GM18873 (cell line): ENCODE data around the gene CEP83.
"Not testable (repeated sequence)": the region's sequence is repeated elsewhere in the genome, so short reads cannot be mapped to it uniquely, and the experiment has no call there.

ENCODE experiments used
- ATAC-seq: cut with Tn5 transposase; IDR thresholded peaks from one replicate; pipeline ENCODE4 v1.9.1; 2021; ENCODE audit warnings: mild to moderate bottlenecking, moderate library complexity, moderate number of reproducible peaks; ENCODE audit not compliant: unreplicated experiment, low FRiP score

Gene CEP83

DNA sequence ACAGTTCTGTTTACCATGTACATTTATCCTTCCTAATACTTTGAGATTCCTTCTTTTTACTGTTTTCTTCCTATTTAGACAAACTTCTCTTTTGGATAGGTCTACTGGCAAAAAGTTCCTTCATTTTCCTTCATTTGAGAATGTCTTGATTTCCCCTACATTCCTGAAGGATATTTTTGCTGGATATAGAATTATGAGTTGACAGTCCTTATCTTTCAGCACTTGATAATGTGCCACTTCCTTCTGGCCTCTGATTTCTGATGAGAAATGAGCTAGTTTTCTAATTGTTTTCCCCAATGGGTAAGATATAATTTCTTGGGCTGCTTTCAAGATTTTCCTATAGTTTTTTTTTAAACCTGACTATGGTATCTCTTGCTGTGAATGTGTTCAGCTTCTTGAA, 75.6 kb downstream of the CEP83 start:
- ATAC-seq, result no peak

DNA sequence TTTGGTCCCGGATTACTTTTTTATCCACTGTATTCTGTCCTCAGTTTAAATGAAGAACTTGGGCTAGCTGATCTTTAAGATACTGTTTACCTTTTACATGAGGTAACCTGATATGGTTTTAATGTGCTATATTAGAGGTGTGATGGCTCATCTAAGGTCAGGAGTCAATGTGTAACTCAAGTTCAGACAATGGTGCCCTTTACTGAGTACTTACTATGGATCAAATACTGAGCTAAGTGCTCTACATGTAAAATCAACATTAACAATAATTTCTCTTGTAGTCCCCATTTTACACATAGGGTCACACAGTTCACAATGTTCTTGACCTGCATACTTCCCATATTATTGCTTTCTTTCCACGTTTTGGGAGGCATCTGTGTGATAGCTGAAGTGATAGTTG, 79.2 kb downstream of the CEP83 start:
- no peak for ATAC-seq

DNA sequence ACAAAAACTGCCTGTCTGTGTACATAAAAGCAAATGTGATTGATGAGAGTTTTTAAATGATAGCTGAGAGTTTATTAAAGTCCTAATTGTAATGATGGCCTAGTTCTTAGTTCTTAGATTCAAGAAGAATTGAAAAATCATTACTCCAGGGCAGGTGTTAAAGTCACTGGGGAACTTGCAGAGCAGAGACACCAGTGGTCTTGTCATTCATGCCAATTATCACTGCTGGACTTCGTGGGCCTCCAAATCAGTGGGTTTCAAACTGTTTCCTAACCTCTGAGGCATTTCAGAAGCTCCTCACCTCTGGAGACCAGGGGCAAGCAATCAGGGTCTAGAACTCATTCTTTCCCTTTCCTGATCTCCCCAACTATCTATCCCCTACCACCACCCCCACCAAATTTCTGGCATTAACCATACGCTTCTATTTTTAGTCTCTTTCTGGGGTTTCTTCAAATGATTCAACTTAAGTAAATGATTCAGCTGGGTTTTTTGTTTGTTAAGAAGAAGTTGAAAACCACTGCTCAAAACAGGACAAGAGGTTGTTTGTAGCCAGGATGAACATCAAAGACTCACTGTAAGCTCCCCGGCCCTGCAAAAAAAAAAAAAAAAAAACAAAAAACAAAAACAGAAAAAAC, 80.1 kb downstream of the CEP83 start:
- ATAC-seq, result no peak

DNA sequence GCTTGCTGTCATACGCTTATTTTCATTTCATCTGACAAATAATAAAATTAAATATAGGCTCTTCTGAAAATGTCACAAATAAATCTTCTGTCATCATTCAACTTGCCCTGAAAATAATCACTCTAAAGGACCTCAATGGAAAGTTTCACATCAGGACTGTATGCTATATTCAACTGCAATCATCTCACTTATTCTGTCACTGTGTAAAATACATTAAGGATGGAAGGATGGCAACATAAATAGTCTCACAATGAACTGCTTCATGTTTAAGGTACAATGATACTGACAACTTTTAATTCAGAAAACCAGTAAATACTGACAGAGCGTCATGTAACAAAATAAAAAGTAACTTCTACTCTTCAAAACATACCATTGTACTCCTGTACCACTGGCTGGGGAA, 82.1 kb downstream of the CEP83 start:
- no peak for ATAC-seq

DNA sequence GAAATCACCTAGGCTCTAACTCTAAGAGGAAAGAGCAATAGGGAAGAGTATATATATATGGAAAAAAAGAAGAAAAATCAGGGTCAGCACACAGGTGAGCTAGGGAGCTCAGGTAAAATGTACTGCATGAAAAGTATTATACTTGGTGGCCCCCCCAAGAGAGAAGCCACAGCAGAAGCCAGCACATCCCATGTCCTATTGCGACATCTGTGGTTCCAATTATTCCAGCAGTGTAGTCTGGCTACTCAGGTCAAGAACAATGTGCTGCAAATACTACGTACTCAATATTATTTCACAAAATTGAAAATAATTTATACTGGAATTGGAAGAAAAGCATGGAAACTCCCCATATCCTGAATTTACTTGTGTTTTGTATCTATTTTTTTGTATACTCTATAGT, 85.5 kb downstream of the CEP83 start:
- ATAC-seq, result no peak

DNA sequence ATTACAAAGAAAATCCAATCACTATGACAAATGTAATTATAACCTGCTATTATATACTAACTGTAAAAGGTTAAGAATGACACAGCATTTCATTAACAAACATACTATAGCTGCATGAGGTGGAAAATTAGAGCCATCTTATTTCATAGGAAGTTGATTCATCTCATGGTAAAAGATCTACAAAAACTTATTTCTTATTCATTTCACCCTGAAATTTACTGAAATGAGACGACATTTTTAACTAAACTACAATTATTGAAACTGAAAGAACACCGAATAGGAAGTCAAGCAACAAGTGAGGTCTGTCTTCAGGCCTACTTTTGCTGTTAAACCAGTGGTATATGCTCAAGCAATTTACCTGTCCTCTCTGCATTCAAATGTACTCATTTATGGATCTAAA, 87.2 kb downstream of the CEP83 start:
- no peak for ATAC-seq

DNA sequence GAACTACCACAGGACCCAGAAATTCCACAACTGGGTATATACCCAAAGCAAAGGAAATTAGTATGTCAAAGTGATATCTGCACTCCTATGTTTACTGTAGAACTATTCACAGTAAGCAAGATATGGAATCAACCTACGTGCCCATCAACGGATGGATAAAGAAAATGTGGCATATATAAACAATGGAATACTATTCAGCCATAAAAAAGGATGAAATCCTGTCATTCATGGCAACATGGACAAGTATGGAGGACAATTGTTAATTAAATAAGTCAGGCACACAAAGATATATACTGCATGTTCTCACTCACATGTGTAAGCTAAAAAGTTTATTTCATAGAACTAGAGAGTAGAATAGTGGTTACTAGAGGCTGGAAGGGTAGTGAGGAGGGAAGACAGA, 97.0 kb downstream of the CEP83 start:
- no peak for ATAC-seq

DNA sequence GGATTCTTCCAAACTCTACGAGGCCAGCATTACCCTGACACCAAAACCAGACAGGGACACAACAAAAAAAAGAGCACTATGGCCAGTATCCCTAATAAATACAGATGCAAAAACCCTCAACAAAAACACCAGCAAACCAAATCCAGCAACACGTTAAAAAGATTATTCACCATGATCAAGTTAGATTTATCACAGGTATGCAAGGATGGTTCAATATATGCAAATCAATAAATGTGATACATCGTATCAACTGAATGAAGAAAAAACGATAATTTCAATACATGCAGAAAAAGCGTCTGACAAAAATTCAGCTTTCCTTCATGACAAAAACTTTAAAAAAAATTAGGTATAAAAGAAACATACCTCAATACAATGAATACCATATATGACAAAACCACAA, 99.9 kb downstream of the CEP83 start:
- no peak for ATAC-seq

DNA sequence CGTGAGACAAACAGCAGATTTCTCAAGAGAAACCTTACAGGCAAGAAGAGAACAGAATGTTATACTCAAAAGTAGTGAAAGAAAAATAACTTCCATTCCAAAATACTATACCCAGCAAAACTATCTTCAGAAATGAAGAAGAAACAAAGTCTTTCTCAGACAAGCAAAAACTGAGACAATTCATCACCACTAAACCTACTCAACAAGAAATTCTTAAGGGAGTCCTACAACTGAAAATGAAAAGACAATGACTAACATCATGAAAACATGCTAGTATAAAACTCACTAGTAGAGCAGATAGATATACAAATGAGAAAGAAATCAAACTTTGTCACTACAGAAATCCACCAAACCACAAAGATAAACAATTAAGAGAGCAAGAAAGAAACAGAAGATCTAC, 106.5 kb downstream of the CEP83 start:
- no peak for ATAC-seq

DNA sequence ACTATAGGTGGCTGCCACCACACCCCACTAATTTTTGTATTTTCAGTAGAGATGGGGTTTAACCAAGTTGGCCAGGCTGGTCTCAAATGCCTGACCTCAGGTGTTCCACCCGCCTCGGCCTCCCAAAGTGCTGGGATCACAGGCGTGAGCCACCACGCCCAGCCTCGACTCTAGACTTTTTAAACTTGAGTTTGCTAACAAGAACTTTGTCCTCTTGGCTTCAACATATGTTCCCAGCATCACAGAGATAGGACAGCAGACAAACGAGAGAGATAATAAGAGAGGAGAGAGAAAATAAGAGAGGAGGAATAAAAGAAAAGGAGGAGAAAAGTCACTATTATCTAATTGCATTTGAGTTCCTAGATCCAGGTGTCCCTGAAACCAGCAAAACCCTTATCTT, 119.1 kb downstream of the CEP83 start:
- no peak for ATAC-seq

DNA sequence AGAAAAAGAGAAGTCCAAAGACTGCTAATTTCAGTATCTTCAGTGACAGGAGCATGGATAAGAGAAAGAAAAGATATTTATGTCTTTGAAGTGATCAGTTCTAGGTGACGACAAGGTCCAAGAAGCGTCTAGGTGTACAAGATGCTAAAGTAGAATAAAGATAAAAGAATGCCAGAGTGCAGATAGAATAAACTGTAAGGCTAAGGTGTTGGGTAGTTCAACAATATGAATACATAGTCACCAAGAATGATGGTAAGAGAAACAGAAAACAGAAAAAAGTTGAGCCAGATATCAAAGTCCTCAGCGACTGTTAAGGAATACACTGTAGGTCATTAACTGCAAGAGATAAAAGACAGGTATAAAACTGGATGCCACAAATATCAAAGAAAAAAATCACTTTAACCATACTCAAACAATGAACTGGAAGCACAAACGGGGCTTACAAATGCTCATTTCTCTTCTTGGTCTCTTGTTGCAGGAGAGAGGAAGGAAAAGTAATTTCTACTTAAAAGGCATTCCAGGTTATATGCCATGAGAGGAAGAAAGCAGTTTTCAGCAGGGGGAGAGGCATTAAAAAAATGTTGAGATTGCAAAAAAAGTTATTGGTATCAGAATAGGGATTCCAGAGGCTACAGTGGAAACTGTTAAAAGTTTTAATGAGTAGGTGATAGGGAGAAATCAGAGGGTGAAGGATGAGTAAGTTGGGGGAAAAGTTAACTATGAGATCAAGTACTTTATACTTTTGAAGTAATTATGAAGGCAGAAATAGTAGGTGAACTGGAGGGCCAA, 121.5 kb downstream of the CEP83 start:
- ATAC-seq, result no peak

DNA sequence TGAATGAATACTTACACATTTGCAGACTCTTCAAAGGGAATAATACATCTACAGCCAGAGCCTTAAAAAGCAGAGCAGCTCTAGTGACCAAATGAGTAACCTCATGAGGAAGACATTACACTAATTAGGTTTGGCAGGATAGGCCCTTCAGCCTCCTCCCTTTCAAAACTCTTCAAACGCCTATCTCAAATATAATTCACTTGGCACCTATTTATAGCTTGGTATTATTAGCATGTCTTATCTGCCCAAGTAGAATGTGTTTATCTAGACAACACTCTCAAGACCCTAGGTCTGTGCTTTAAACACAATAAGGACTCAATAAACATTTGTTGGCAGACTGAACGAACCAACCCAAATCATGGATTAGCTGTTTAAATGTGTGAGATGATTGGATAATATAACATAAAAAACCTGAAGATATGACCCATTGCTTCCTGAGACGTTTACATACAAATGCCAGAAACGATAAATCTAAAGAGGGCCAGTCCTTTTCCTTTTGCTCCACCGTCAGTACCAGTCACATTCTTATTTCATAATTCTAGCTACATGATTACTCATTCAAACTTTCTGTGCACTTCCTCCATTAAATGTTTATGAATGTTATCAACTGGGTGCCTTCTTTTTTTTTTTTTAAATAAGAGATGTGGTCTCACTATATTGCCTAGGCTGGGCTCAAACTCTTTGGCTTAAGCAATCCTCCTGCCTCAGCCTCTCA, 123.3 kb downstream of the CEP83 start:
- ATAC-seq, result no peak

DNA sequence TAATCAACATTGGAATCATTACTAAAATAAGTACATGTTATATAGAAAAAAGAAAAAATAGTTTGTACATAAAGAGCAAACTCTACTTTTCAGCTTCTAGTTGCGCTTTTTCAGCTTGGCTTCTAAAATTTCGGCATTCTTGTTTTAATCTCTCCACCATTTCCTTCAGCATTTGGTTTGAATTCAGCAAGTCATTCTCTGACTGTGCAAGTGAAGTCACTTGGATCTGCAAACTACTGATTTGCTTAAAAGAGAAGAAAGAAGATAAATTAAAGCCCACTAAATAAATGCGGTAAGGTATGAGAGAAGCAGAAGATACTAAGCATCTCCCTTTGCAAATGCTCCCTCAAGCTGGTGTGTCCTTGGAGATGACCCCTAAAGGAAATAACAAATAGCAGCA, 126.3 kb downstream of the CEP83 start:
- ATAC-seq, result no peak

DNA sequence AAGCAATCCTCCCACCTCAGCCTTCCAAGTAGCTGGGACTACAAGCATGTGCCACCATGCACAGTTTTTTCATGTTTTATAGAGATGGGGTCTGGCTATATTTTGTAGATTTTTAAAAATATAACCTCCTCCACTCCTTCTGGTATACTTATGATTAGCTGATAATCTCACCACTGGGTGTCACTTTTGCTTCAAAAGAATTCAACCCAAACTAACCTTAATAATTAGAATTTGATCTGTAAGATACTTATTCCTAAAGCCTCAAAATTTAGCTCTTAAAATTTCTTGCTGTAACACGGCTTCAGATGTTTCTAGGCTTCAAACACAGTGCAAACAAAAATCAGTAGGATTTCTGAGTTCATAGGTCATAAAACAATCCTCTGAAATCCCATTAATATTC, 130.3 kb downstream of the CEP83 start:
- ATAC-seq, result no peak

DNA sequence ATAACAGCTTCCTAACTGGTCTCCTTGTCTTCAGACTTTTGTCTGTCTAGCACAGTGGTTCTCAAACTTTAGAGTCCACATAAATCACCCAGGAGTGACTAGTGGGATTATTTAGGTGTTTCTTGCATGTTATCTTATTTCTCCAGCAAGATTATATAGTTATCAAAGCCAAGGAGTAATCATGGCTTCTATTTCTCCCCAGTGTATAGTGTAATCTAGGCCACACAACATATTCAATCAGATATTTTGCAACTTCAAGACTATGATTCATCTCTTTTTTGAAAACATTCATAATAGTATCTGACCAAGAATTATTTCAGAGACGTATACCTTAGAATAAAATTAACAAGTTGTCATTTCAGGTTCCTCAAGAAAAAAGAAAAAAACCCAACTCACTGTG, 131.9 kb downstream of the CEP83 start:
- no peak for ATAC-seq

DNA sequence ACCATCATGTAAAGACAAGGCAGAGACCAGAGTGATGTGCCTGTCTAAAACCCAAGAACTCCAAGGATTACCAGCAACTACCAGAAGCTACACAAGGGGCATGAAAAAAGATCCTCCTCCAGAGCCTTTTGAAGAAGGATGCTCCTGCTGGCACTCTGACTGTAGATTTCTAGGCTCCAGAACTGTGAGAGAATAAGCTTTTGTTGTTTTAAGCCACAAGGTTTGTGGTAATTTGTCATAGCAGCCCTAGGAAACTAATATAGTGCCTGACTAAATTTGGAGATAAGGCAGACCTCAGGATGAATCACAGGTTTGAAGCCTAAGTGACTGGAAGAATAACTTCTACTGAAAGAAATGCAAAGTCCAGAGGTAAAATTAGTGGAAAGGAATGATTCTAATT, 132.9 kb downstream of the CEP83 start:
- ATAC-seq, result no peak

DNA sequence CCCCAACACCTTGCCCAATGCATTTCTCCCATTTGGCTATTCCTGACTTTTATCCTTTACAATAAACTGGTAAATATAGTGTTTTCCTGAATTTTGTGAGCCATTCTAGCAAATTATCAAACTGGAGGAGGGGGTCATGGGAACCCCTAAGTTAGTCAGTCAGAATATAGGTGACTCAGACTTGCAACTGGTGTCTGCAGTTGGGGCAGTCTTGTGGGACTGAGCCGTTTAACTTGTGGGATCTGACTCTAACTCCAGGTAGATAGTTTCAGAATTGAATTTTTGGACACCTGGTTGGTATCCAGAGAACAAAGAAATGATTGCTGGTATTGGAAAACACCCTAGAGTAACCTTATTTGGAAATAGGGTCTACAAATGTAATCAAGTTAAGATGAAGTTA, 133.4 kb downstream of the CEP83 start:
- ATAC-seq, result no peak

DNA sequence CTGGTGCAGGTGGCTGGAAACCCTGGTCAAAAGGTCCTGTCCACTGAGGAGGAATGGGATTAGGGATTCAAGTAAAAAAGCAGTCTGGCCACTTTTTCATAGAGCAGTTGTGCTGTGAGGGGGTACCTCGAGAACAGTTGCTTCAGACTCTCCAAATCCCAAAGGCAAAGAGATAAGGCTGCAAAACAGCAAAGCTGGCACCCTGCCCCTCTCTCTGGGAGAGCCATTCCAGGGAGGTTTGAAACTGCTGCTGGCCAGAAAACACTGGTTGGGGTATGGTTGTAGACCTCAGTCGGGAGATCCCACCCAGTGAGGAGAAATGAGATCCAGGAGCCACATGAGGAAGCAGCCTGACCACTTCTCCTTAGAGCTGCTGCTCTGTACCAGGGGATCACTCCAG, 137.3 kb downstream of the CEP83 start:
- no peak for ATAC-seq

DNA sequence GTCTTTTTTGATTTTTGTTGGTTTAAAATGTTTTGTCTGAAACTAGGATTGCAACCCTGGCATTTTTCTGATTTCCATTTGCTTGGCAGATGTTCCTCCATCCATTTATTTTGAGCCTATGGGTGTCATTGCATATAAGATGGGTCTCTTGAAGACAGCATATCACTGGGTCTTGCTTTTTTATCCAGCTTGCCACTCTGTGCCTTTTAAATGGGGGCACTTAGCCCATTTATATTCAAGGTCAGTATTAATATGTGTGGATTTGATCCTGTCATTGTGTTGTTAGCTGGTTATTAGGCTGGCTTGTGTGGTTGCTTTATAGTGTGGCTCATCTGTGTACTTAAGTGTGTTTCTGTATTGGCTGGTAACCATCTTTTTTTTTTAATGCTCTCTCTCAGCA, 139.6 kb downstream of the CEP83 start:
- ATAC-seq, result no peak

DNA sequence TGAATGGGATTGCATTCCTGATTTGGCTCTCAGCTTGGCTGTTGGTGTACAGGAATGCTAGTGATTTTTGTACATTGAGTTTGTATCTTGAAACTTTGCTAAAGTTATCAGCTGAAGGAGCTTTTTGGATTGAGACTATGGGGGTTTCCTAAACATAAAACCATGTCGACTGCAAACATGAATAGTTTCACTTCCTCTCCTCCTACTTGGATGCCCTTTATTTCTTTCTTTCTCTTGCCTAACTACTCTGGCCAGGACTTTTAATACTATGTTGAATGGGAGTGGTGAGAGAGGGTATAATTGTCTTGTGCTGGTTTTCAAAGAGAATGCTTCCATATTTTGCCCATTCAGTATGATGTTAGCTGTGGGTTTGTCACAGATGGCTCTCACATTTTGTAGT, 141.5 kb downstream of the CEP83 start:
- ATAC-seq, result no peak

DNA sequence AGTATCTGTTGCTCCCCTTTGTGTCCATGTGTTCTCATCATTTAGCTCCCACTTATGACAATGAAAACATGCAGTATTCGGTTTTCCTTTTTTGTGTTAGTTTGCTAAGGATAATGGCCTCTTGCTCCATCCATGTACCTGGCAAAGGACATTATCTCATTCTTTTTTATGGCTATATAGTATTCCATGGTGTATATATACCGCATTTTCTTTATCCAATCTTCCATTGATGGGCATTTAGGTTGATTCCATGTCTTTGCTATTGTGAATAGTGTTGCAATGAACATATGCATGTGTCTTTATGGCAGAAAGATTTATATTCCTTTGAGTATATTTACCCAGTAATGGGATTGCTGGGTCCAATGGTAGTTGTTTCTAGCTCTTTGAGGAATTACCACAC, 143.1 kb downstream of the CEP83 start:
- ATAC-seq, result not testable (repeated sequence)

DNA sequence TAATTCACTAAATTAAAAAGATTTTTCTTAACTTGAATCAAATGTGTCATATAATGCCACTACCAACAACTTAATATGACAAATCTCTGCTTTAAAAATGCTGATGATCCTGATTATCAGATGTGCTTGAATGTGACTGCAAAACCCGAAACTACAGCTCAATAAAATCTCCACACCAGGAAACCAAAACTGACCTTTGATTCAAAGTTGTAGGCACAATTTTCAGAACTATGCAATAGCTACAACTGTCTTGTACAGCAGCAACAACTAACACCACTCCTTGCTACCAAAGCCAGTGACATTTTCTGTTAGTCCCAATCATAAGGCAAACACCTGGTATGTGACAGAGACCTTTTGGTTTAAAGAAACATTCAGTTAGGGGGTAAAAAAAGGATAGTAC, 147.3 kb downstream of the CEP83 start:
- no peak for ATAC-seq
